Thyroid gland (tissue), 4 donors: ENCODE measurements around the gene FARS2. TPM values are rescaled to one million over a fixed set of nuclear protein-coding genes. Genes with fewer than 3 reads are reported as not detected.

ENCODE experiments used
- DNase-seq, 2 donors: peaks; one replicate each; pipeline ENCODE4 v3.0.0-alpha.2; 2019
- H3K27ac ChIP-seq, 3 donors: fragments of 200-600 bp; sonication (generic); 1 replicate in 2 of 3; 2 replicates in 1 of 3; pipeline ENCODE4 v1.5.1; 2016 to 2019; ENCODE audit warnings: mild to moderate bottlenecking in 1 of 3, moderate library complexity in 1 of 3
- H3K27me3 ChIP-seq: fragments of 200-600 bp; sonication (generic); one replicate; pipeline ENCODE4 v1.5.1; 2019
- H3K36me3 ChIP-seq, 2 donors: fragments of 200-600 bp; sonication (generic); one replicate each; pipeline ENCODE4 v1.5.1; 2016 to 2019
- H3K4me1 ChIP-seq, 2 donors: fragments of 200-600 bp; sonication (generic); one replicate each; pipeline ENCODE4 v1.5.1; 2017 to 2019
- H3K4me3 ChIP-seq, 3 donors: fragments of 200-600 bp; sonication (generic); replicated peaks in 1 of 3; 1 replicate in 2 of 3; 2 replicates in 1 of 3; pipeline ENCODE4 v1.5.1; 2016; ENCODE audit warnings: mild to moderate bottlenecking in 1 of 3
- H3K9me3 ChIP-seq: fragments of 200-600 bp; sonication (generic); one replicate; pipeline ENCODE4 v1.5.1; 2017
- POLR2A ChIP-seq, 2 donors: fragments of 450-650 bp; IDR thresholded peaks; one replicate each; pipeline ENCODE4 v1.6.1; 2017; ENCODE audit warnings: antibody characterized with exemption in 2 of 2, mild to moderate bottlenecking in 2 of 2, moderate library complexity in 1 of 2
- WGBS, 2 donors: methylation state at CpG; one replicate each; pipeline ENCODE4 v1.1.5; 2017; 5-methylcytosine and 5-hydroxymethylcytosine counted together
- intact Hi-C: fragments of 100-400 bp; cut with DNase I; formaldehyde crosslinking; loops from one replicate; pipeline ENCODE4 v1.15.1; 2023
- total RNA-seq, 4 donors: library from RNA; depleted of rRNA; stranded (reverse); fragments of >200 nt; gene quantifications; one replicate each; pipeline ENCODE4 v1.2.3, GENCODE V29; 2016
- TF ChIP-seq, protein P1 (sequence below), 6 experiments: fragments of 200-600 bp in 3 of 6; fragments of 450-650 bp in 3 of 6; sonication (generic) in 3 of 6; IDR thresholded peaks; one replicate each; pipeline ENCODE4 v1.5.1; 2016 to 2019; ENCODE audit warnings: antibody characterized with exemption in 6 of 6, mild to moderate bottlenecking in 2 of 6, inconsistent platforms in 1 of 6, moderate library complexity in 1 of 6

The FARS2 gene
- total RNA-seq, 4 donors from 2014 or later = 27.4 to 47.1 (median 34.2) TPM

- H3K27ac ChIP-seq = no peak overlapping the region
- no peaks in the 10 kb centered on the region for H3K36me3 ChIP-seq
- WGBS, 2 donors = 81 to 87% methylated on average over 14 of the region's 14 CpGs
- no peaks in the 10 kb centered on the region for H3K27me3 ChIP-seq
- TF ChIP-seq POLR2A (IDR thresholded peaks at IDR 0.05) = no peak
- TF ChIP-seq, protein P1, sequence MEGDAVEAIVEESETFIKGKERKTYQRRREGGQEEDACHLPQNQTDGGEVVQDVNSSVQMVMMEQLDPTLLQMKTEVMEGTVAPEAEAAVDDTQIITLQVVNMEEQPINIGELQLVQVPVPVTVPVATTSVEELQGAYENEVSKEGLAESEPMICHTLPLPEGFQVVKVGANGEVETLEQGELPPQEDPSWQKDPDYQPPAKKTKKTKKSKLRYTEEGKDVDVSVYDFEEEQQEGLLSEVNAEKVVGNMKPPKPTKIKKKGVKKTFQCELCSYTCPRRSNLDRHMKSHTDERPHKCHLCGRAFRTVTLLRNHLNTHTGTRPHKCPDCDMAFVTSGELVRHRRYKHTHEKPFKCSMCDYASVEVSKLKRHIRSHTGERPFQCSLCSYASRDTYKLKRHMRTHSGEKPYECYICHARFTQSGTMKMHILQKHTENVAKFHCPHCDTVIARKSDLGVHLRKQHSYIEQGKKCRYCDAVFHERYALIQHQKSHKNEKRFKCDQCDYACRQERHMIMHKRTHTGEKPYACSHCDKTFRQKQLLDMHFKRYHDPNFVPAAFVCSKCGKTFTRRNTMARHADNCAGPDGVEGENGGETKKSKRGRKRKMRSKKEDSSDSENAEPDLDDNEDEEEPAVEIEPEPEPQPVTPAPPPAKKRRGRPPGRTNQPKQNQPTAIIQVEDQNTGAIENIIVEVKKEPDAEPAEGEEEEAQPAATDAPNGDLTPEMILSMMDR (IDR thresholded peaks at IDR 0.05) = no peak
- H3K9me3 ChIP-seq = no peaks in the 10 kb centered on the region
- no peak for DNase-seq
- intact Hi-C loops = no loop called here
- no peaks in the 10 kb centered on the region for H3K4me1 ChIP-seq
- H3K4me3 ChIP-seq = no peak overlapping the region
Measured at GRCh38 chr6:5469101-5469846, 208.0 kb downstream of the FARS2 start.

GRCh38 chr6:5471044-5471443, 209.7 kb downstream of the FARS2 start:
- Histone ChIP-seq H3K36me3 (no peaks in the 10 kb centered on the region), H3K4me1 (no peaks in the 10 kb centered on the region), H3K27me3 (no peaks in the 10 kb centered on the region), H3K9me3 (no peaks in the 10 kb centered on the region), H3K27ac (no peak overlapping the region), H3K4me3 (no peak overlapping the region)
- intact Hi-C loops = no loop called here
- TF ChIP-seq, protein P1 (IDR thresholded peaks at IDR 0.05) = peak; percentile 31 to 82 (median 66)
- TF ChIP-seq POLR2A (IDR thresholded peaks at IDR 0.05) = no peak
- 13 to 15% methylated on average over 8 of the region's 8 CpGs for WGBS, 2 donors
- DNase-seq = peak; percentile 53 to 62

DNA sequence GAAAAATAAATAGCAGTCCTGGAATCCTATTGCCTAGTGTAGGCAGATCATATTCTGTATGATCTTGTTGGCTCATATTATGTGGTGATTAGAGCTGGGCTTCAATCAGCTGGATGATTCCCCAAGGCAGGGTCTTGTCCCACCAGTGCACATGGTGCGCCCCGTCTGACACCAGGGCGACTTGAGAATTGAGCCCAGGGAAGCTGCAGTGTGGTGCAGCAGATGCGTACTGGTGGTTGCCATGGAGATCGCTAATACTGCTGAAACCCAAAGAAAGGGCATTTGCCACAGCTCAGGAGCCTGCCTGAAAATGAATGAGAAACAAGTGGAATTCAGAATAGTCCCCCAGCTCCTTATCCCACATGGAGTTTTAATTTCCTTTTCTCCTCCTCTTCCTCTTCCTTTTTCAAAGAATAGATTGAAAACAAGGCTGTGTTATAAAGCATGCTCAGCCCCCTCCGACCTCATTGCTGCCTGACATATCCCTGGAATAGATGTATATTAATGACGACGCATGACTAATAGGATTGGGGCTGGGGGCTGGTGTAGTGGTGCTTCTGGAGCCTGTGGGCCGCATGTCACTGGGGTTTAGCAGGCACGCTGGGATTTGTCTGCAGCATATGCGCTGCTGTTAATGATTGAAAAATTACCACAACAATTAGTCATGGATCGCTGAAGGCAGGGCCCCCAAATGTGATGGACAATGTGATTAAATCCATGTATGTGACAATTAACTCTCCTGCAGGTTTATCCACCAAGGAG, 210.5 kb downstream of the FARS2 start:
- H3K9me3 ChIP-seq = no peaks in the 10 kb centered on the region
- TF ChIP-seq, protein P1 (IDR thresholded peaks at IDR 0.05) = no peak
- no peaks in the 10 kb centered on the region for H3K36me3 ChIP-seq
- no peak overlapping the region for H3K4me3 ChIP-seq
- H3K27me3 ChIP-seq = no peaks in the 10 kb centered on the region
- no peaks in the 10 kb centered on the region for H3K4me1 ChIP-seq
- H3K27ac ChIP-seq = no peak overlapping the region
- intact Hi-C loops = no loop called here
- DNase-seq = no peak
- WGBS, 2 donors = 90 to 94% methylated on average over 12 of the region's 12 CpGs

DNA sequence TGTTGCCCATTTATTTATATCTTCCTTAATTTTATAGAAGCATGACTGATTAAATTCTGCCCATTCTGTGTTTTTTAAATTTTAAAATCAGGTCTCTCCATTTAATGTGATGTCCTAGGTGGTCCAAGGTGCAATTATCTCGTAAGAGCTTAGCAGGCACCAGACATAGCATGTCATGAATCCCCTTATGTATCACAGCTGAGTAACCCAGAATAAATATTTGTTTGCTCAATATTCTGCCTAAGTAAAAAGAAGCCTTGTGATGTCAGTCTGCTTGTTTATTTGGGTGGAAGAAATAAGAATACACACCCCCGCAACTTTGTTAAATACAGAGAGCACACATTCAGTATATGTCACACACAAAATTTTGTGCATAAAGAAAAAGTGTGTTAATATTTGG, 211.3 kb downstream of the FARS2 start:
- no peaks in the 10 kb centered on the region for H3K4me1 ChIP-seq
- no peaks in the 10 kb centered on the region for H3K9me3 ChIP-seq
- H3K27me3 ChIP-seq = no peaks in the 10 kb centered on the region
- DNase-seq = no peak
- TF ChIP-seq, protein P1 (IDR thresholded peaks at IDR 0.05) = no peak
- no peak for TF ChIP-seq POLR2A (IDR thresholded peaks at IDR 0.05)
- no peaks in the 10 kb centered on the region for H3K36me3 ChIP-seq
- 94 to 97% methylated on average over 2 of the region's 2 CpGs for WGBS, 2 donors
- intact Hi-C loops = no loop called here
- no peak overlapping the region for H3K4me3 ChIP-seq
- H3K27ac ChIP-seq = no peak overlapping the region

DNA sequence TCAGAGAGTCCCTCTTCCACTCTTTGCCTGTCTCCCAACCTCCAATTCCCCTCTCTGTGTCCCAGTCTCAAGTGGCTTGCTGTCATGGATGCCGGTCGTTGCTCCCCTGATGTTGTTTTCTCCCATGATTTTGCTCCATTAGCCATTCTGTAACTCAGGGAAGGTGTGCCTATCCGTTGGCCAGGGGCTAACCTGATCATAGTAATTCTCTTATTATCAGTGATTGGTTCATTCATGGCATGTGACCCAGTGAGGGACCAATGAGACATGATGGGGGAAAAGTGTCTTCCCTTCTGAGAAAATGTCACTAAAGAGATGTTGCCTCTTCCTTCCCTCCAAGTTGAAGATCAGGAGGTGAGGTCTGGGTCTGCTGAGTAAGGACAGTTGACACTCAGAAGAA, 214.5 kb downstream of the FARS2 start:
- no peaks in the 10 kb centered on the region for H3K36me3 ChIP-seq
- TF ChIP-seq, protein P1 (IDR thresholded peaks at IDR 0.05) = no peak
- no peak for TF ChIP-seq POLR2A (IDR thresholded peaks at IDR 0.05)
- no peak overlapping the region for H3K27ac ChIP-seq
- no peaks in the 10 kb centered on the region for H3K4me1 ChIP-seq
- no peaks in the 10 kb centered on the region for H3K9me3 ChIP-seq
- H3K4me3 ChIP-seq = no peak overlapping the region
- intact Hi-C loops = no loop called here
- H3K27me3 ChIP-seq = no peaks in the 10 kb centered on the region
- 91 to 94% methylated on average over 3 of the region's 3 CpGs for WGBS, 2 donors
- DNase-seq = no peak
